ENCODE measurements around the gene GJC3.
"Not testable (repeated sequence)": the region's sequence is repeated elsewhere in the genome, so short reads cannot be mapped to it uniquely, and the experiment has no call there.

GJC3 gene

GRCh38 chr7:99928994-99929729 lies at the start of gene GJC3:
TSS of gene GJC3 (minus strand) at chr7:99929620. CDS start at chr7:99929620, 0 bp downstream.
- DNase-seq (ENCODE audit: low read depth) = peak; percentile 42

- no peak for DNase-seq (ENCODE audit: low read depth)
Measured at GRCh38 chr7:99976626-99977025, 47.2 kb upstream of the GJC3 start.

GRCh38 chr7:99975782-99976521 lies 46.5 kb upstream of the GJC3 start, which contains the start of gene AZGP1:
TSS of gene AZGP1 (minus strand) at chr7:99976031. CDS start at chr7:99976020, 11 bp downstream.
- no peak for DNase-seq (ENCODE audit: low read depth)

GRCh38 chr7:99974681-99975080 lies 45.3 kb upstream of the GJC3 start:
- no peak for DNase-seq (ENCODE audit: low read depth)

- DNase-seq (ENCODE audit: low read depth) = not testable (repeated sequence)
Measured at GRCh38 chr7:99973817-99974216, 44.4 kb upstream of the GJC3 start.

GRCh38 chr7:99971242-99971641 lies 41.8 kb upstream of the GJC3 start:
- DNase-seq (ENCODE audit: low read depth) = no peak

- not testable (repeated sequence) for DNase-seq (ENCODE audit: low read depth)
Measured at GRCh38 chr7:99969813-99970212, 40.4 kb upstream of the GJC3 start.

- DNase-seq (ENCODE audit: low read depth) = no peak
Measured at GRCh38 chr7:99969298-99969697, 39.9 kb upstream of the GJC3 start.

GRCh38 chr7:99958564-99959227 lies 29.3 kb upstream of the GJC3 start:
- DNase-seq (ENCODE audit: low read depth) = no peak

- no peak for DNase-seq (ENCODE audit: low read depth)
Measured at GRCh38 chr7:99955247-99955646, 25.8 kb upstream of the GJC3 start.

- DNase-seq (ENCODE audit: low read depth) = not testable (repeated sequence)
Measured at GRCh38 chr7:99954643-99955042, 25.2 kb upstream of the GJC3 start.

- DNase-seq (ENCODE audit: low read depth) = peak; percentile 56
Measured at GRCh38 chr7:99953649-99954048, 24.2 kb upstream of the GJC3 start.

GRCh38 chr7:99952649-99953048 lies 23.2 kb upstream of the GJC3 start:
- not testable (repeated sequence) for DNase-seq (ENCODE audit: low read depth)

- not testable (repeated sequence) for DNase-seq (ENCODE audit: low read depth)
Measured at GRCh38 chr7:99950819-99951218, 21.4 kb upstream of the GJC3 start.

- DNase-seq (ENCODE audit: low read depth) = no peak
Measured at GRCh38 chr7:99949645-99950228, 20.3 kb upstream of the GJC3 start.

GRCh38 chr7:99947608-99948007 lies 18.2 kb upstream of the GJC3 start:
- DNase-seq (ENCODE audit: low read depth) = no peak

- DNase-seq (ENCODE audit: low read depth) = no peak
Measured at GRCh38 chr7:99944497-99945070, 15.2 kb upstream of the GJC3 start.

GRCh38 chr7:99943641-99944496 lies 14.4 kb upstream of the GJC3 start:
- DNase-seq (ENCODE audit: low read depth) = no peak

- DNase-seq (ENCODE audit: low read depth) = no peak
Measured at GRCh38 chr7:99938296-99938695, 8.9 kb upstream of the GJC3 start.

- not testable (repeated sequence) for DNase-seq (ENCODE audit: low read depth)
Measured at GRCh38 chr7:99935009-99935408, 5.6 kb upstream of the GJC3 start.

GRCh38 chr7:99930376-99930775 lies 956 bp upstream of the GJC3 start:
- DNase-seq (ENCODE audit: low read depth) = no peak
